Stimulated activated CD4-positive, alpha-beta T cell treated with anti-CD3 and anti-CD28 coated beads, Interleukin-1b, Interleukin-23, amount 100 ng/mL, for 1 hour (primary cell): ENCODE results near the gene FNDC7.
"Not testable (repeated sequence)": the region's sequence is repeated elsewhere in the genome, so short reads cannot be mapped to it uniquely, and the experiment has no call there.

Experiments
- DNase-seq, 2 donors: peaks; one replicate each; pipeline ENCODE4 v3.0.0-alpha.2; 2020; ENCODE audit warnings: low read depth in 2 of 2

FNDC7 gene

DNA sequence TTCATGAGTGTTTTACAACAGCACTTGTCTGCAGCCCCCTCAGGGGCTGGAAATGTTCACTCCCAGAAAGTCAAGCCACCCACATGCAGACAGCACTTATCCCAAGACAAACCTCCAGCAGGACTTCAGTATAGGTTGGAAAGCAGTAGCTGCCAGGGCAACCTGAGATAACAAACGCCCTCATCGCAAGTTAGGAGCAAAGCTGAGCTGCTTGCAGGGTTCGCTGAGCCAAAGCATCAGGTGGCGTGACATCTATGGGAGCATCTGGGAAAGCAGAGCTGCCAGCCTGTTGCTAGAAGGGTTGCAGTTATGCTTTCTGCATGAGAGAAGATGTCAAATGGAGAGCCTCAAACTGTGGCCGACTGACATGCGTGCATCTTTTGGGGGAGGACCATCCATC, 29.5 kb downstream of the FNDC7 start:
- DNase-seq = no peak

DNA sequence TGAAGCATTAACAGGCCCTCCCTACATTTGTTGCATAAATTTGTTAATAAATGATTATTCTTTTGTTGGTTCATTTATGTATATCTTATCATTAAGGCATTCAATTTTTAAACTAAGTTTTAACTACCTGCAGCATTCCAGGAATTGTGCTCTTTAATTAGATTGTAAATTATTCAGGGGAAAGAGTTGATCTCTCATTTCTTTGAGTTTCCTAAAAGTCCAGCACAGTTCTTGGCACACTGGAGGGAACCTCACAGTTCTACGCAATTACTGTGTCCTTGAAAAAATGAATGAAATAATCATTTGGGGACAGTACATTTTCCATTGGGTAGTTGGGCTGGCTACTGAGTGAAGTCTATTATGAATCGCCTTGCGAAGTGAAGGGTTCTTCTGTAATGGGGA, 33.3 kb downstream of the FNDC7 start:
- no peak for DNase-seq

DNA sequence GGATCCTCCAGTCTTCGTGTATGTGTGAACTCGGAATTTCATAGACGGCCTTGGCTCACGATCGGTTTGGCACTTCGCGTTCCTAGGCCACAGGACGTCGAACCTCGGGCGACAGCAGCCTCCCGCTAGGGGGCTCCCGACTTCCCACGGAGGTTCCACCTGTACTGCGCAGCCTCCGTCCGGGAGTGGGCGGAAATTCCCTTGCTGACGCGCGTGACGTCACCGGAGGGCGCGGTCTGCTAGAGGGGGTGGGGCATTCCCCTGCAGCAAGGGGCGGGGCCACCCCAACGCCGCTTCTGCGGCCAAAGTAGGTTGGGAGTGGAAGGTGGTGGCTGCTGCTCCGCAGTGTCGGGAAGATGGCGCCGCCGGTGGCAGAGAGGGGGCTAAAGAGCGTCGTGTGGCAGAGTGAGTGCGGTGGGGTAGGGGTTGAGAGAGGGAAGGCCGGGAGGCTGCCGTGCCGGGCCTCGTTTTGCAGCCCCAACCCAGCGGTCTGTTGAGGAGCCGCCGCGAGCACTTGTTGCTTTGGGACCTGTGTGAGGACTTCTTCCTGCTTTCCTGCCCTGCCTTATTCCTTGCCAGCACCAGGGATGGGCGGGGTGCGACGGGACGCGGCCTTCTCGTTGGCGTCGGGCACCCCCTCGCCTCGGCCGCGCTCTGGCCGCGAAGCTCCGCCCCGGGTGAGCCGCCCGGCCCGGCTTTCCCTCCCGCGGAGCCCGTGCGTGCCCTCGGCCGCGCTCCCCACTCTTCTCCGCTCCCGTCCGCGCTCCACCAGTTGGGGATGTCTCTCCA, 33.9 kb downstream of the FNDC7 start, which contains the start of gene STXBP3:
TSS of gene STXBP3 (plus strand) at position 293 of the 789 bp plus-strand sequence. CDS start at position 357, 64 bp downstream.
- peak; percentile 100 for DNase-seq

DNA sequence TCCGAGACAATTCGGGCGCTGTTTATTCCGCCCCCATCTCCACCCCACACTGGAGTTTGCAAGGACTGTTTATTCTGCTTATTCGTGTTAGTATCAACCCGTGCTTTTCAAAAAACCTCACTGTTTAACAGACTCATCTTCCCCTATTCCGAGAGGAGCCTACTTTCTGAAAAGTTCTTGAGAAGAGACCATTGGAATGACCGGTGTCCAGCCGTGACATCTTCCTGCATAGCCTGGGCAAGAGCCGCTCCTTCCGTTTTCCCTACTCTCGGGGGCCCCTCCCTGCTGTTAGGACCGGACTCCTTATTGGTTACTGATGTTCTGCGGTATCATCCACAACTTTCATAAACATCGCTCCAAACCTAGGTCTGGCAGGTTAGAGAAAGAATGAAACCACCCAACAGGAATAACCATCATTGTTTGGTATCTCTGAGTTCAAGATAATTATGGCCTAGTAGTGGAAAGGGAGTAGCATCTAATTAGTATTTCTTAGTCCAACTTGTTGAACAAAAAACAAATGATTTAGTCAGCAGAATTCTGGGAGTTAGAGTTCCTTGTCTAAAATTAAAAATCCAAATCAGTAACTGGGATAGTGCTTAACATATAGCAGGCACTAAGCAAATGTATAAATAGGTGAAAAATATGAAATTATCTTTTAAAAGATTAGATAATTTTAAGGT, 34.6 kb downstream of the FNDC7 start:
- no peak for DNase-seq

DNA sequence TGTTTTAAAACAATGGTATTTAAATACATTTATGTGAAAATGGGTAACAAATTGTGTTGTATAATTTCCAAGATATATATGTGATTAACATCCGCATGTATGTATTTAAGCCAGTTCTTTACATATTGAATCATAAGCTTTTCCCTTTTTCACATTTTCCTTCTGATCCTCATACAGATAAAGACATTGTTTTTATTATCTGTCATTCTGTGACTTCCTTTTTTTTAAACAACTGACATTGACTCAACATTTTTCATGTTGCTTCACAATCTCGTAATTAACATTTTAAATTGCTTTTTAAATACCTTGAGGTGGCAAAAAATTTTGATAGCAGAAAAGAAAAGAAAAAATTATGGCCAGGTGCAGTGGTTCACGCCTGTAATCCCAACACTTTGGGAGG, 35.2 kb downstream of the FNDC7 start:
- DNase-seq = no peak

DNA sequence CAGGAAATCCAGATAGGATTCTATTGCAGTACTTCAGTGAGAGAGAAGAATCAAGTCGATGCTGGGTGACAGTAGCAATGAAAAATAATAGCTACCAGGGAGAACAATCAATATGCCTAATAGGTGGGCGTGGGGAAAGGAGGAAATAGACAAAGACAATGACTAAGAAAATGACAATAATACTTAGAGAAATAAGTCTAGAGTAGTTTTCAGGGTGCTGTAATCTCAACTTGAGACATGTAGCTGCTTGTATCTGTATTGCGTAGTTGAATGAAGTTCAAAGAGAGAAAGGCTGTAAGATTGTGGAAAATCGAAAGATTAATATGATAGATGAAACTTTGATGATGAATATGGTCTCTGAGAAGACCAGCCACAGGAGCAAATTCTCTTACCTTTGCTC, 36.4 kb downstream of the FNDC7 start:
- no peak for DNase-seq

DNA sequence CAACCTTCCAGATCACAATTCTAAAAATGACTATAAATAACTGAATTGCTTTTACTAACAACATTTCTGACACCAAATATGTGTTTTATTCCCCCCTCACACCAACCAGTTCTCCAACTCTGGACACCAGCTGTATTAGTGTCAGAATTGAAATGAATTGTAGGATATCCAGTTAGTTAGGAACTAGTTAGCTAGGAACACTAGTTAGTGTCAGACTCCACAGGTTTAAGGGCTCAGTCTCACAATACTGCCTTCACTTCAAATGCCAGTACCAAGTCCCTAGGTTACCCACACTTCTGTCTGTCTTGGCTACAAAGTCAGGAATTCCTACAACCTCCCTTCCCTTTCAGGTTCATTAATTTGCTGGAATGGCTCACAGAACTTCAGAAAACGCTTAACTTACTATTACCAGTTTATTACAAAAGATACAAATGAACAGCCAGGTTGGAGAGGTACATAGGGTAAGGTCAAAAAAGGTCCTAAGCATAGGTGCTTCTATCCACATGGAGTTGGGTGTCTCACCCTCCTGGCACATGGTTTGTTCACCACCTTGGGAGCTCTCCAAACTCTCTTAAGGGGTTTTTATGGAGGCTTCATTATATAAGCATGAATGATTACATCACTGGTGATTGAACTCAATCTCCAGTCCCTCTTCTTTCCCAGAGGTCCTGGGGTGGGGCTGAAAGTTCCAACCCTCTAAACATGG, 37.9 kb downstream of the FNDC7 start:
- DNase-seq = no peak

DNA sequence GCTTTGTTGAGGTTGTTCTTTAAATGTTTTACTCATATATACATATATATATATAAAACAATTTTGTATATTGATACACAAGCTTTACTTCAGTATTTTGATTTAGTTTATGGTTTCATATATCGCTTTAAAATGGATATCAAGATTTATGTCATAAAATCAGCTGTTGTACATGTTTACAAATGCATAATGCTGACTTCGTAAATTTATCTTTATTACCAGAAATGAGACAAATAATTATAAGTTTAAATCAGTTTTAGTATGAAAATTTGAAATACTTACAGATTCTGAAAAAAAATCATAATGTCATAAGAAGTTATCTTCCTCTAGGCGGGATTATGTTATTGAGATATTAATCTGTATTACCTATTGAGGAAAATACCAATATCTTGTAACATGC, 40.7 kb downstream of the FNDC7 start:
- DNase-seq = no peak

DNA sequence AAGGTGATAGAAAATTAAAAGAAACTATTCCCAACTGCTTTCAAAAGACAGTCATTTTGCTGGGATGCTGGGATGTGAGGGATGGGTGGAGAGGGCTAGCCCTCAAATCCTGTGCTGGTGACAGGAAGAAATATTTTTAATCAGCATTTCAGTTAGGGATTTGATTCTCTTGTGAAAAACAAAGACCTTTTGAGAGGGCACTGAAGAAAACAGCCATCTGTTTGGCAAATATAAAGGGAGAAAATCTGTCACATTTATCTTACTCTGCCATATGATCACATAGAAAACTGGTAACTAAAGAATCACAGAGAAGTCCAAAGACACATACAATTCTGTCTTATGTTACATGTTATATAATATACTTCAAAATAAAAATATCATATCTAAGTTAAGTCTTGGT, 46.1 kb downstream of the FNDC7 start:
- no peak for DNase-seq

DNA sequence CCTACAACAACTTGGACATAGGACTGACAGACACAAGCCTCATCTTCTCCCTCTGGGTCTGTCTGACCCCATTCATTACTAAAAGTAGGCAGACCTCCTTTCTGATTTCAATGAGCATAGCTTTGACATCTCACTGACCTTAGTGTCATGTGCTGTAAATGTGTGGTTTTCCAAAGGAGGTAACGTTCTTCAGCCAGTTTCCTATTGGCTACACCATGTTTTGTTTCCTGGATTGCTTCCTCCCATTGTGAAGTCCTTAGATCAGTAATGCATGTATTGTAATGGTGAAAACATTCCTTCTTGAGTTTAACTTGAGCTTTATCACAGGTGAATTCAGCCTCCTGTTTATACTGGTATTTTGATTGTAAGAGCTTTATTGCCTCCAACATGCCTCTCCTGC, 54.4 kb downstream of the FNDC7 start:
- no peak for DNase-seq

DNA sequence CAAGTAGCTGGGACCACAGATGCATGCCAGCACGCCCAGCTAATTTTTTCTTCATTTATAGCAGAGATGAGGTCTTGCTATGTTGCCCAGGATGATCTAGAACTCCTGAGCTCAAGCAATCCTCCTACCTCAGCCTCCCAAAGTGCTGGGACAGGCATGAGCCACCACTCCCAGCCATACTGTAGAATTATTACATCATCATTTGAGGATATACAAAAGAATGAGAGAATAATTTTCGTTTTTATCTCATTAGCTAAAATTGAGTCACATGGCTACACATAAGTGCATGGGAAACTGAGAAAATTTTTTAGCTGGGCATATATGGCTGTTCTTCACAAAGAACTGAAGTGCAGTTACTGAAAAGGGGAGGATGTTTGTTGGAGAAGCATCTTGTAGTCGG, 55.0 kb downstream of the FNDC7 start:
- DNase-seq = no peak

DNA sequence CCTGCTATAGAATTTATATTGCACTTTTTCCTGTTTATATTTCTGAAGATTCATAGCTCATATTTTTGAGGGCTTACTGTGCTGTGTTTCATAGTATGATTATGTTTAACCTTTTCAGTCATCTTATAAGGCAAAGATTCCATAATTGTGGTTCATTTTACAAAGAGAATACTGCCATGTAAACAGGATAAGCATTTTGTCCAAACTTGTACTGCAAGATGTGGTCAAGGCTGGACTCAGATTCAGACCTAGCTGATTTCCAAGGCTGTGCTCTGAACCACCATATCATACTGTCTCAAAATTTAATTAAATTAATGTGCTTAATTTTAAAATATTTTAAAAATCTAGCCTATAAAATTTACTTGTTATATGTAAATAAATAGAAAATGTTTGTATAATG, 65.1 kb downstream of the FNDC7 start:
- no peak for DNase-seq

DNA sequence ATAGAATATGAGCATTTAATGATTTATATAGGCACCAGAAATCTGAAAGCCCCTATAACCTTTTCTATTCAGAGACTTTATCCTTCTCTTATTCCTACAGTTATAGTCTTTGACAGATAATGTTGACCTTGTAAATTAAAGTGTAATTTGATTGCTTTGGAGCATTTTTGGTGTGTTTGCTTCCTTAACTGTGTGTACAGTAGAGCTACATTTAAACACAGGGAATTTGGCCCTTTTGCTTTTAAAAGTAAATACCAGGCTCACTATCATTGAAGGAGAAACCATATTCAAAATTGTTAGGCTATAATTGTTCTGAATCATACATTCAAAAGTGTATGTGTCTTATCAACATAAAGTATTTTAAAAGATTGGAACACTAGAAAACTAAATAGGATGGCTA, 66.7 kb downstream of the FNDC7 start:
- DNase-seq = no peak

DNA sequence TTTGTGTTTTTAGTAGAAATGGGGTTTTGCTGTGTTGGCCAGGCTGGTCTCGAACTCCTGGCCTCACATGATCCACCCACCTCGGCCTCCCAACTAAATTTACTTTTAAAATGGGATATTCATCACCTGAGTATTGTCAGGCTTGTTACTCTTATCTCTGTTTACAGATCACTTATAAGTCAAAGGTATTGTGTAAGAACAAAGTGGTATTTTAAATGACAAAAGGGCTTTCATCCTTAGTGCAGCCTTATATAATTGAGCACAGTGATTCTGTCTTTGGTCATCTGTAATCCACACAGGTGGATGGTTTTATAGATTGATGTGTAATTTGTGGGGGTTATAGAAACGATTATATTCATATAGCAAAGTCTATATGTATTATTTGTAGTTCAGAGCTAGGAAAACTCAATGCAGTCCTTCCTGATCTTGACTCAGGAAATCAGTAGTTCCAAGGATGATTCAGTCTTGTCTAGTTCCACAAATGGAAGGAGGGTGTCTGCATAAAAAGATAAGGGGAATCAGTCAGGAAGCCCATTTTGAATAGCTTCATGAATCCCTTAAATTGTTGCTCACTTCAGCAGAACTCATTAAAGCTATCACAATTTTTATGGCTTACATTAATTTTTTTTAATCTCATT, 68.3 kb downstream of the FNDC7 start:
- no peak for DNase-seq

DNA sequence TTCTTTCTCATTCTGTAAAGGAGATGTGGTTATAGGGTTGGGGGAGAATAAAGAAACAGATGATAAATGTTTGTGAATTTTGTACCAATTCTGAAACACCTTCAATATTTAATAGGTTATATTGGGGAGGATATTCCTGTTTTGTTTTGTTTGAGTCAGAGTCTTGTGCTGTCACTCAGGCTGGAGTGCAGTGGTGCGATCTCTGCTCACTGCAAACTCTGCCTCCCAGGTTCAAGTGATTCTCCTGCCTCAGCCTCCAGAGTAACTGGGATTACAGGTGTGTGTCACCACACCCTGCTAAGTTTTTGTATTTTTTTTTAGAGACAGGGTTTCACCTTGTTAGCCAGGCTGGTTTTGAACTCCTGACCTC, 68.9 kb downstream of the FNDC7 start:
- not testable (repeated sequence) for DNase-seq

DNA sequence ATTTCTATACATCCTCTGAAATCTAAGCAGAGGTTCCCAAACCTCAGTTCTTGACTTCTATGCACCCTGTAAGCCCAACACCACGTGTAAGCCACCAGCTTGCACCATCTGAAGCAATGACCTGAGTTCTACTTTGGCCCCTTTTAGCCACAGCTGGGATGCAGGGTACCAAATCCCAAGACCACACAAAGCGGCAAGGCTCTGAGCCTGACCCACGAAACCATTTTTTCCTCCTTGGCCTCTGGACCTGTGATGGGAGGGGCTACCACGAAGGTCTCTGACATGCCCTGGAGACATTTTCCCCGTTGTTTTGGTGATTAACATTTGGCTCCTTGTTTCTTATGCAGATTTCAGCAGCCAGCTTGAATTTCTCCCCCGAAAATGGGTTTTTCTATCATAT, 72.6 kb downstream of the FNDC7 start:
- no peak for DNase-seq

DNA sequence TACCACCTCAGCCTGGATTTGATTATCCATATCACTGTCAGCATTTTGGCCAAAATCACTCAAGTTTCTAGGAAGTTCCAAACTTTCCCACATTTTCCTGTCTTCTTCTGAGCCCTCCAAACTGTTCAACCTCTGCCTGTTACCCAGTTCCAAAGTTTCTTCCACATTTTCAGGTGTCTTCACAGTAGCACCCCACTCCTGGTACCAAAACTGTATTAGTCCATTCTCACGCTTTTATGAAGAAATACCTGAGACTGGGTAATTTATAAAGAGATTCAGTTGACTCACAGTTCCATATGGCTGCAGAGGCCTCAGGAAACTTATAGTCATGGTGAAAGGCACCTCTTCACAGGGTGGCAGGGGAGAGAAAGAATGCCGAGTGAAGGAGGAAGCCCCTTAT, 73.2 kb downstream of the FNDC7 start:
- DNase-seq = no peak

DNA sequence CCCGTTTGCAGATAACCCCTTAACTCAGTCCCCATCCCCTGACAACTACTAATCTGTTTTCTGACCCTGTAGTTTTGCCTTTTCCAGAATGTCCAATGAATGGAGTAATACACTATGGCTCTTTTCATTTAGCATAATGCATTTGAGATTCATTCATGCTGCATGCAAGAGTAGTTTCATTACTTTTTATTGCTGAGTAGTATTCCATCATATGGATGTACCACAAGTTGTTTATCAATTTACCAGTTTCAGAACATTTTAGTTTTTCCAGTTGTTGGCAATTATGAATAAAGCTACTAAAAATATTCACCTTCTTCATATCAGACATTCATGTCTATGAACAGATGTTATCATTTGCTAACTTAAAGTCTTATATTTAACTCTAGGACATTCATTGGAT, 79.1 kb downstream of the FNDC7 start:
- no peak for DNase-seq
